ENCODE data around the gene DMRTC2. TPM values are rescaled to one million over a fixed set of nuclear protein-coding genes. Genes with fewer than 3 reads are reported as not detected.

The DMRTC2 gene
- total RNA-seq, 1 experiment from 2014 or later, result not detected

GRCh38 chr19:41859618-41860418, 15.0 kb downstream of the DMRTC2 start, which contains the start of gene RPS19:
TSS of gene RPS19 (plus strand) at chr19:41860255. CDS start at chr19:41860775, 520 bp downstream.
- peaks cover 40% of the 10 kb centered on the region for H4K20me1 ChIP-seq (ENCODE audit: insufficient read depth)
- intact Hi-C loops (cut with micrococcal nuclease; ENCODE audit: unreplicated experiment), result loop anchor here (1.0 to 10.0 kb wide), 2 partner anchors 24 to 1715 kb away; no protein-coding TSS in a partner anchor
- peaks cover 7% of the 10 kb centered on the region for H3K27me3 ChIP-seq (ENCODE audit: insufficient read depth, low read depth)
- H3K9me2 ChIP-seq (ENCODE audit: insufficient read depth), result no peaks in the 10 kb centered on the region
- peaks cover 40% of the 10 kb centered on the region for H3K36me3 ChIP-seq (ENCODE audit: low read depth)
- H2AFZ ChIP-seq, result peak within 1 kb of the TSS; percentile 86
- peaks cover 41% of the 10 kb centered on the region for H3K4me1 ChIP-seq (replicated peaks; ENCODE audit: insufficient read depth)
- no peaks in the 10 kb centered on the region for H3K9me3 ChIP-seq (ENCODE audit: insufficient read depth, low read depth)
- H3K79me2 ChIP-seq (ENCODE audit: low read depth), result peaks cover 47% of the 10 kb centered on the region
- H3F3A ChIP-seq (ENCODE audit: insufficient read depth, low read depth), result peaks cover 43% of the 10 kb centered on the region
- peak within 1 kb of the TSS; percentile 98 for H3K4me3 ChIP-seq
- TF ChIP-seq CTCF (conservative IDR thresholded peaks at IDR 0.05) (peak; percentile 63), EZH2 (IDR thresholded peaks at IDR 0.05; ENCODE audit: low read depth) (no peak)
- ChIA-PET POLR2A (ENCODE audit: unreplicated experiment) (interaction anchor here (0.5 to 0.9 kb wide), 6 partner anchors 14 to 537 kb away, joined by 3 to 4 read pairs (median 3); partner anchors contain the start of gene RABAC1), CTCF (interaction anchor here (0.6 kb wide), 1 partner anchor 84 kb away, joined by 4 read pairs; no protein-coding TSS in a partner anchor)
- H3K4me2 ChIP-seq, result peak within 1 kb of the TSS; percentile 96
- peak; percentile 93 to 98 for DNase-seq
- H3K27ac ChIP-seq, result peak within 1 kb of the TSS; percentile 96
- TSS peak; percentile 83 for BruUV-seq (replicated peaks)

- Histone ChIP-seq H3K4me3 (peak overlapping the region; percentile 98), H3K4me1 (replicated peaks; ENCODE audit: insufficient read depth) (peaks cover 48% of the 10 kb centered on the region), H3K4me2 (peak overlapping the region; percentile 96), H3K79me2 (ENCODE audit: low read depth) (peaks cover 55% of the 10 kb centered on the region), H3K9me3 (ENCODE audit: insufficient read depth, low read depth) (no peaks in the 10 kb centered on the region), H4K20me1 (ENCODE audit: insufficient read depth) (peaks cover 47% of the 10 kb centered on the region), H3K9me2 (ENCODE audit: insufficient read depth) (no peaks in the 10 kb centered on the region), H3F3A (ENCODE audit: insufficient read depth, low read depth) (peaks cover 51% of the 10 kb centered on the region), H3K27ac (peak overlapping the region; percentile 96), H3K36me3 (ENCODE audit: low read depth) (peaks cover 47% of the 10 kb centered on the region), H3K27me3 (ENCODE audit: insufficient read depth, low read depth) (no peaks in the 10 kb centered on the region), H2AFZ (no peak overlapping the region)
- TF ChIP-seq EZH2 (IDR thresholded peaks at IDR 0.05; ENCODE audit: low read depth), result no peak
- TF ChIP-seq CTCF (conservative IDR thresholded peaks at IDR 0.05), result no peak
- CTCF ChIA-PET, result interaction anchor here (0.6 kb wide), 2 partner anchors 85 to 304 kb away, joined by 4 to 8 read pairs; no protein-coding TSS in a partner anchor
- BruUV-seq (replicated peaks), result no TSS peak
- POLR2A ChIA-PET (ENCODE audit: unreplicated experiment), result interaction anchor here (0.5 to 0.9 kb wide), 3 partner anchors 80 to 99 kb away, joined by 3 to 5 read pairs (median 4); partner anchors contain the start of gene RABAC1
- intact Hi-C loops (cut with micrococcal nuclease; ENCODE audit: unreplicated experiment), result no loop called here
- no peak for DNase-seq
These were observed 15.7 kb downstream of the DMRTC2 start for GRCh38 chr19:41860419-41861115.

- no TSS peak for BruUV-seq (replicated peaks)
- H3K9me3 ChIP-seq (ENCODE audit: insufficient read depth, low read depth), result no peaks in the 10 kb centered on the region
- peak overlapping the region; percentile 96 for H3K27ac ChIP-seq
- peaks cover 50% of the 10 kb centered on the region for H3K36me3 ChIP-seq (ENCODE audit: low read depth)
- no peaks in the 10 kb centered on the region for H3K27me3 ChIP-seq (ENCODE audit: insufficient read depth, low read depth)
- POLR2A ChIA-PET (ENCODE audit: unreplicated experiment), result interaction anchor here (0.6 to 0.7 kb wide), 2 partner anchors 96 to 126 kb away, joined by 5 to 6 read pairs; no protein-coding TSS in a partner anchor
- no peaks in the 10 kb centered on the region for H3K9me2 ChIP-seq (ENCODE audit: insufficient read depth)
- no peak for DNase-seq
- peaks cover 58% of the 10 kb centered on the region for H3F3A ChIP-seq (ENCODE audit: insufficient read depth, low read depth)
- no peak for TF ChIP-seq EZH2 (IDR thresholded peaks at IDR 0.05; ENCODE audit: low read depth)
- no peak for TF ChIP-seq CTCF (conservative IDR thresholded peaks at IDR 0.05)
- H2AFZ ChIP-seq, result no peak overlapping the region
- H3K79me2 ChIP-seq (ENCODE audit: low read depth), result peaks cover 61% of the 10 kb centered on the region
- H3K4me2 ChIP-seq, result peak overlapping the region; percentile 96
- intact Hi-C loops (cut with micrococcal nuclease; ENCODE audit: unreplicated experiment), result no loop called here
- H4K20me1 ChIP-seq (ENCODE audit: insufficient read depth), result peaks cover 53% of the 10 kb centered on the region
- CTCF ChIA-PET, result interaction anchor here (0.6 kb wide), 1 partner anchor 303 kb away, joined by 8 read pairs; no protein-coding TSS in a partner anchor
- H3K4me1 ChIP-seq (replicated peaks; ENCODE audit: insufficient read depth), result peaks cover 52% of the 10 kb centered on the region
- H3K4me3 ChIP-seq, result peak overlapping the region; percentile 98
These were observed 16.4 kb downstream of the DMRTC2 start for GRCh38 chr19:41861116-41861768.

Measured in PC-9 (cell line).